Measurements from ENCODE around the gene SAA1.

The SAA1 gene

GRCh38 chr11:18288911-18289310 is 22.8 kb downstream of the SAA1 start:
- no peak for TF ChIP-seq CTCF (IDR thresholded peaks at IDR 0.05; ENCODE audit: extremely low read depth, insufficient read depth, missing control alignments)
- no peak for DNase-seq (ENCODE audit: low spot score)
- in situ Hi-C loops (cut with MboI; ENCODE audit: low pct_unique_long_range_greater_than_20kb, low sequenced_read_pairs, unreplicated experiment) = no loop called here

GRCh38 chr11:18294862-18295261 is 28.8 kb downstream of the SAA1 start:
- in situ Hi-C loops (cut with MboI; ENCODE audit: low pct_unique_long_range_greater_than_20kb, low sequenced_read_pairs, unreplicated experiment) = no loop called here
- no peak for TF ChIP-seq CTCF (IDR thresholded peaks at IDR 0.05; ENCODE audit: extremely low read depth, insufficient read depth, missing control alignments)
- DNase-seq (ENCODE audit: low spot score) = no peak

- TF ChIP-seq CTCF (IDR thresholded peaks at IDR 0.05; ENCODE audit: extremely low read depth, insufficient read depth, missing control alignments) = no peak
- no peak for DNase-seq (ENCODE audit: low spot score)
- in situ Hi-C loops (cut with MboI; ENCODE audit: low pct_unique_long_range_greater_than_20kb, low sequenced_read_pairs, unreplicated experiment) = no loop called here
Measured at GRCh38 chr11:18295316-18295715, 29.3 kb downstream of the SAA1 start.

DNA sequence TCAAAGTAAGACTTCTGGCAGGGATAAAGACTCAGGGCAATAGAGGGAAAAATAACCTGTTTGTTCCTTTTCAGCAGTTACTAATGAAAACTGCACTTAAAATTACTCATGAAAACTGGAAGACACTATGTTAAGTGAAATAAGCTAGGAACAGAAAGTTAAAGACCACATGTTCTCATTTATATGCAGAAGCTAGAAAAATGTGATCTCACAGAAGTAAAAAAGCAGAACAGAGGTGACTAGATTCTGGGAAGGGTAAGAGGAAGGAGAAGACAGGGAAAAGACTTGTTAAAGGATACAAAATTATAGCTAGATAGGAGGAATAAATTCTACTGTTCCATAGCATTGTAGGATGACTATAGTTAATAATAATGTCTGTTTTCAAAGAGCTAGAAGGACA is 33.7 kb downstream of the SAA1 start:
- no peak for DNase-seq (ENCODE audit: low spot score)
- in situ Hi-C loops (cut with MboI; ENCODE audit: low pct_unique_long_range_greater_than_20kb, low sequenced_read_pairs, unreplicated experiment) = no loop called here
- TF ChIP-seq CTCF (IDR thresholded peaks at IDR 0.05; ENCODE audit: extremely low read depth, insufficient read depth, missing control alignments) = no peak

DNA sequence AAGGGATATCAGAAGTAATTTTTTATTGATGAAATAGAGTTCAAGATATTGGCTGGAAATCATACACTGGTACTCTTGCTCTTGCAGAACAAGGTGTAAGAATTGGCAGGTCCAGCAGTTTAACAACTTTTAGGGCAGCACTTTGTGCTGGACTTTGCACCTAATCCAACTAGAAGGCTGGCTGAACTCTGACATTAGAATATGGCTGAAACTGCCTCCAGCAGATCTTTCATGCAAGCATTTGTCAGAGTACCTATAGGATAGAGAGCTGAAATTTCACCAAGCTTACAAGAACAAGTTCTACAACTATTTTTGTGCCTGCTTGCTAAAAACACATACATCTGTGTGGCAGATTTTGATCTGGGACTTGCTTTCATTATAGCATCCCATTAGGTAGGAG is 38.7 kb downstream of the SAA1 start:
- DNase-seq (ENCODE audit: low spot score) = no peak
- in situ Hi-C loops (cut with MboI; ENCODE audit: low pct_unique_long_range_greater_than_20kb, low sequenced_read_pairs, unreplicated experiment) = no loop called here
- TF ChIP-seq CTCF (IDR thresholded peaks at IDR 0.05; ENCODE audit: extremely low read depth, insufficient read depth, missing control alignments) = no peak

- no peak for DNase-seq (ENCODE audit: low spot score)
- no peak for TF ChIP-seq CTCF (IDR thresholded peaks at IDR 0.05; ENCODE audit: extremely low read depth, insufficient read depth, missing control alignments)
- in situ Hi-C loops (cut with MboI; ENCODE audit: low pct_unique_long_range_greater_than_20kb, low sequenced_read_pairs, unreplicated experiment) = no loop called here
Measured at GRCh38 chr11:18307461-18308139, 41.5 kb downstream of the SAA1 start.

Measured in GM13977 (cell line).